ENCODE data around the gene NGB. TPM values are rescaled to one million over a fixed set of nuclear protein-coding genes. Genes with fewer than 3 reads are reported as not detected.

Gene NGB
- total and polyA plus RNA-seq, 2 donors (not counting 1 experiment from before 2014, with no cell fraction given) = not detected

DNA sequence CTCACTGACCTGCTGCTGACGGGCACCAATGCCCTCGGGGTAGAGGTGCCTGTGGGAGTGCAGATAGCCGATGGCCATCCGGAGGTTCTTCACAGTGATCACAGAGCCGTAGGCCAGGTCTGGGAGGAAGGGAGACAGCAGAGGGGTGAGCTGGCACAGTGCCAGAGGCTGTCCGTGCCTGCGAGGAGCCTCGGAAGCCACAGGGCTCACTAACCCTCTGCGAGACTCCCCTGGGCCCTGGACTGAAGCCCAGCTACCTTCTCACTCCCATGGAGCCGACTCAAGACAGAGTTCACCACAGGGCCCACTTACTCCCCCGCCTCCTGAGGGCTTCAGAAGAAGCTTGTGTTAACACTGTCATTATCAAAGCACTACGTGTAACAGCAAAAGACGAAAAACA, 25.1 kb upstream of the NGB start:
- no peaks in the 10 kb centered on the region for H3K9me3 Mint-ChIP-seq (ENCODE audit: insufficient read depth)
- no peak overlapping the region for H3K27ac ChIP-seq (ENCODE audit: low read length in 2 of 2)
- ChIA-PET POLR2A (no interaction called here), CTCF (no interaction called here)
- DNase-seq = no peak
- no peaks in the 10 kb centered on the region for H3K79me2 ChIP-seq (ENCODE audit: control insufficient read depth, insufficient read depth, low read length)
- H2AFZ ChIP-seq (ENCODE audit: insufficient read depth, low read depth, low read length, poor library complexity, severe bottlenecking) = no peak overlapping the region
- H3K4me3 Mint-ChIP-seq = no peak overlapping the region
- intact Hi-C loops (cut with micrococcal nuclease) = no loop called here
- H3K4me1 Mint-ChIP-seq = no peaks in the 10 kb centered on the region
- no peak overlapping the region for H3K9ac ChIP-seq (ENCODE audit: low read length)
- H3K27ac Mint-ChIP-seq = no peak overlapping the region
- WGBS (ENCODE audit: insufficient coverage) = over 99% methylated on average over 11 of the region's 13 CpGs
- no peaks in the 10 kb centered on the region for H3K27me3 Mint-ChIP-seq
- ATAC-seq (ENCODE audit: low read depth) = no peak
- no peaks in the 10 kb centered on the region for H3K27me3 ChIP-seq (replicated peaks in 1 of 4; ENCODE audit: control extremely low read depth in 1 of 4, control insufficient read depth in 3 of 4, insufficient read depth in 4 of 4, low read length in 3 of 4)
- TF ChIP-seq CTCF (IDR thresholded peaks at IDR 0.05) (no peak), EZH2 (IDR thresholded peaks at IDR 0.05; ENCODE audit: borderline replicate concordance, insufficient read depth, low read depth, low read length, poor library complexity, severe bottlenecking) (no peak)
- no peaks in the 10 kb centered on the region for H4K20me1 ChIP-seq (ENCODE audit: control insufficient read depth, insufficient read depth, low read length, poor library complexity, severe bottlenecking)
- no peaks in the 10 kb centered on the region for H3K4me1 ChIP-seq (ENCODE audit: control insufficient read depth in 2 of 2, insufficient read depth in 2 of 2, low read length in 2 of 2)
- H3K4me2 ChIP-seq (replicated peaks; ENCODE audit: low read depth, low read length, poor library complexity, severe bottlenecking) = no peak overlapping the region
- no peak overlapping the region for H3K4me3 ChIP-seq (ENCODE audit: control extremely low read depth in 1 of 5, extremely low read depth in 1 of 5, insufficient read depth in 1 of 5, low read depth in 2 of 5, low read length in 4 of 5)
- H3K9me3 ChIP-seq (ENCODE audit: control extremely low read depth in 1 of 3, control insufficient read depth in 2 of 3, insufficient read depth in 1 of 3, low read length in 2 of 3) = peaks cover 0 to 3% (median 0%) of the 10 kb centered on the region in 3 donors
- peaks cover 0 to 5% of the 10 kb centered on the region in 2 experiments for H3K36me3 ChIP-seq (replicated peaks in 1 of 2; ENCODE audit: control extremely low read depth in 1 of 2, control insufficient read depth in 1 of 2, extremely low read depth in 1 of 2, insufficient read depth in 2 of 2, low read length in 1 of 2)

DNA sequence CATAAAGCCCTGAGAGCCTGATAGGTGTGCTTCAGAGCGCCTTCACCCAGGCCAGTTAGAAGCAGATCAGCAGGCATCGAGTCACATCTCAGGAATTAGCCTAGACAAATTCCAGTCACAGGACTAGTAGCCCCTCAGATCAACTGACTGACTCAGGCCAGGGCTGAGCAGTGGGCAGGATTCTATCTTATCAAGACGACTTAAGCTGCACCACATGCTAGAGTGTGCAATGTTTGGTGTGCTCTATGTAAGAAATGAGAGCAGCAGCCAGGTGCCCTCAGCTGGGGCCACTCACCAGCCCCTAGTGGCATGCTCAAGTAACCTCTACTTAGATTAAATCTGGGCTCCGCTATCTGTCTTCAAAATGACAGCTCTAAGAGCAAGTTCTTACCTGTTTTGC, 19.7 kb upstream of the NGB start:
- ChIA-PET CTCF (interaction anchor here (1.1 to 2.0 kb wide), 2 partner anchors 10 to 25 kb away, joined by 3 to 9 read pairs; no protein-coding TSS in a partner anchor), POLR2A (no interaction called here)
- intact Hi-C loops (cut with micrococcal nuclease) = no loop called here
- no peak overlapping the region for H3K4me2 ChIP-seq (replicated peaks; ENCODE audit: low read depth, low read length, poor library complexity, severe bottlenecking)
- H3K9ac ChIP-seq (ENCODE audit: low read length) = no peak overlapping the region
- TF ChIP-seq CTCF (IDR thresholded peaks at IDR 0.05) (no peak), EZH2 (IDR thresholded peaks at IDR 0.05; ENCODE audit: borderline replicate concordance, insufficient read depth, low read depth, low read length, poor library complexity, severe bottlenecking) (no peak)
- Mint-ChIP-seq H3K27ac (no peak overlapping the region), H3K9me3 (ENCODE audit: insufficient read depth) (no peaks in the 10 kb centered on the region), H3K4me1 (no peaks in the 10 kb centered on the region), H3K4me3 (no peak overlapping the region), H3K27me3 (no peaks in the 10 kb centered on the region)
- no peaks in the 10 kb centered on the region for H4K20me1 ChIP-seq (ENCODE audit: control insufficient read depth, insufficient read depth, low read length, poor library complexity, severe bottlenecking)
- no peak for ATAC-seq (ENCODE audit: low read depth)
- H3K36me3 ChIP-seq (replicated peaks in 1 of 2; ENCODE audit: control extremely low read depth in 1 of 2, control insufficient read depth in 1 of 2, extremely low read depth in 1 of 2, insufficient read depth in 2 of 2, low read length in 1 of 2) = peaks cover 0 to 8% of the 10 kb centered on the region in 2 experiments
- no peak overlapping the region for H3K27ac ChIP-seq (ENCODE audit: low read length in 2 of 2)
- no peaks in the 10 kb centered on the region for H3K79me2 ChIP-seq (ENCODE audit: control insufficient read depth, insufficient read depth, low read length)
- H3K4me1 ChIP-seq (ENCODE audit: control insufficient read depth in 2 of 2, insufficient read depth in 2 of 2, low read length in 2 of 2) = no peaks in the 10 kb centered on the region
- DNase-seq = no peak
- H3K27me3 ChIP-seq (replicated peaks in 1 of 4; ENCODE audit: control extremely low read depth in 1 of 4, control insufficient read depth in 3 of 4, insufficient read depth in 4 of 4, low read length in 3 of 4) = no peaks in the 10 kb centered on the region
- peaks cover 0 to 3% (median 0%) of the 10 kb centered on the region in 3 donors for H3K9me3 ChIP-seq (ENCODE audit: control extremely low read depth in 1 of 3, control insufficient read depth in 2 of 3, insufficient read depth in 1 of 3, low read length in 2 of 3)
- no peak overlapping the region for H3K4me3 ChIP-seq (ENCODE audit: control extremely low read depth in 1 of 5, extremely low read depth in 1 of 5, insufficient read depth in 1 of 5, low read depth in 2 of 5, low read length in 4 of 5)
- 100% methylated on average over 3 of the region's 4 CpGs for WGBS (ENCODE audit: insufficient coverage)
- no peak overlapping the region for H2AFZ ChIP-seq (ENCODE audit: insufficient read depth, low read depth, low read length, poor library complexity, severe bottlenecking)

All from B cell (primary cell).